HEK293 (cell line): Measurements from ENCODE around the gene TMCC1.

Source experiments
- CTCF ChIA-PET: fragments of 350-600 bp; formaldehyde crosslinking; extraction: SDS; loops from one replicate; lab custom pipeline; 2021; ENCODE audit warnings: antibody characterized with exemption; lab: Yijun Ruan, JAX
- POLR2A ChIA-PET: fragments of 300-600 bp; formaldehyde crosslinking; extraction: SDS; loops from one replicate; lab custom pipeline; 2020; ENCODE audit warnings: antibody characterized with exemption, inconsistent platforms; lab: Yijun Ruan, JAX
- H3K27ac ChIP-seq: fragments of 200-500 bp; sonication (Bioruptor generic); 2 replicates; pipeline ENCODE4 v1.5.1; 2014; ENCODE audit warnings: low read depth, low read length, control low read depth, inconsistent platforms; ENCODE audit errors: extremely low read depth
- H3K36me3 ChIP-seq, 2 experiments: fragments of 200-500 bp in 1 of 2; sonication (Bioruptor generic) in 1 of 2; 1 replicate in 1 of 2; 2 replicates in 1 of 2; pipeline ENCODE4 v1.5.1; 2014 to 2017; ENCODE audit warnings: inconsistent platforms in 2 of 2, low read length in 2 of 2; ENCODE audit not compliant: control insufficient read depth in 2 of 2, insufficient read depth in 1 of 2
- H3K4me1 ChIP-seq: fragments of 200-500 bp; sonication (Bioruptor generic); 2 replicates; pipeline ENCODE4 v1.5.1; 2014; ENCODE audit warnings: mild to moderate bottlenecking, low read length, inconsistent platforms; ENCODE audit not compliant: control insufficient read depth, insufficient read depth
- H3K4me3 ChIP-seq: 2 replicates; pipeline ENCODE4 v1.5.1; 2011; ENCODE audit warnings: low read depth, mild to moderate bottlenecking, control low read depth, low read length, moderate library complexity
- H3K9me3 ChIP-seq: fragments of 200-500 bp; sonication (Bioruptor generic); 2 replicates; pipeline ENCODE4 v1.5.1; 2014; ENCODE audit warnings: low read depth, low read length, inconsistent platforms; ENCODE audit not compliant: control insufficient read depth, insufficient read depth
- BCL11A ChIP-seq: fragments of 450-650 bp; formaldehyde crosslinking; IDR thresholded peaks from 2 replicates; pipeline ENCODE4 v1.5.1; 2016; ENCODE audit warnings: low read depth, missing biosample characterization, missing genetic modification characterization
- HOXA7 ChIP-seq: sonication (generic); formaldehyde crosslinking; IDR thresholded peaks from 2 replicates; pipeline ENCODE4 v1.8.1; 2022; ENCODE audit warnings: missing genetic modification reagents, borderline replicate concordance
- KLF17 ChIP-seq: fragments of 450-650 bp; formaldehyde crosslinking; IDR thresholded peaks from 2 replicates; pipeline ENCODE4 v1.5.1; 2016; ENCODE audit warnings: missing biosample characterization, missing genetic modification characterization
- KLF7 ChIP-seq: fragments of 450-650 bp; formaldehyde crosslinking; IDR thresholded peaks from 2 replicates; pipeline ENCODE4 v1.5.1; 2016; ENCODE audit warnings: missing biosample characterization, missing genetic modification characterization, borderline replicate concordance
- KLF8 ChIP-seq: fragments of 450-650 bp; formaldehyde crosslinking; IDR thresholded peaks from 2 replicates; pipeline ENCODE4 v1.5.1; 2016; ENCODE audit warnings: missing biosample characterization, missing genetic modification characterization
- OSR2 ChIP-seq: fragments of 450-650 bp; formaldehyde crosslinking; IDR thresholded peaks from 2 replicates; pipeline ENCODE4 v1.5.1; 2016; ENCODE audit warnings: missing biosample characterization, missing genetic modification characterization
- ZBTB11 ChIP-seq: fragments of 450-650 bp; formaldehyde crosslinking; conservative IDR thresholded peaks from 2 replicates; pipeline ENCODE4 v1.5.1; 2016; ENCODE audit warnings: low read depth, missing biosample characterization, missing genetic modification characterization
- ZBTB20 ChIP-seq: fragments of 450-650 bp; formaldehyde crosslinking; IDR thresholded peaks from 2 replicates; pipeline ENCODE4 v1.5.1; 2016; ENCODE audit warnings: missing biosample characterization, missing genetic modification characterization
- ZBTB48 ChIP-seq: fragments of 450-650 bp; formaldehyde crosslinking; IDR thresholded peaks from 2 replicates; pipeline ENCODE4 v1.5.1; 2016; ENCODE audit warnings: missing biosample characterization, missing genetic modification characterization
- ZBTB49 ChIP-seq: fragments of 450-650 bp; formaldehyde crosslinking; IDR thresholded peaks from 2 replicates; pipeline ENCODE4 v1.5.1; 2016; ENCODE audit warnings: missing biosample characterization, missing genetic modification characterization, low read depth
- ZNF157 ChIP-seq: fragments of 450-650 bp; formaldehyde crosslinking; IDR thresholded peaks from 2 replicates; pipeline ENCODE4 v1.5.1; 2016; ENCODE audit warnings: missing biosample characterization, missing genetic modification characterization
- ZNF302 ChIP-seq: fragments of 450-650 bp; formaldehyde crosslinking; IDR thresholded peaks from 2 replicates; pipeline ENCODE4 v1.5.1; 2016; ENCODE audit warnings: missing biosample characterization, missing genetic modification characterization, low read depth
- ZNF324 ChIP-seq: fragments of 450-650 bp; formaldehyde crosslinking; IDR thresholded peaks from 2 replicates; pipeline ENCODE4 v1.5.1; 2016; ENCODE audit warnings: missing biosample characterization, missing genetic modification characterization
- ZNF449 ChIP-seq: fragments of 450-650 bp; formaldehyde crosslinking; IDR thresholded peaks from 2 replicates; pipeline ENCODE4 v1.5.1; 2017; ENCODE audit warnings: missing biosample characterization, mild to moderate bottlenecking, missing genetic modification characterization, moderate library complexity
- ZNF677 ChIP-seq: fragments of 450-650 bp; IDR thresholded peaks from 2 replicates; pipeline ENCODE4 v1.5.0; 2018; ENCODE audit warnings: missing biosample characterization, mild to moderate bottlenecking, missing genetic modification characterization, moderate library complexity
- ZNF692 ChIP-seq: fragments of 450-650 bp; formaldehyde crosslinking; IDR thresholded peaks from 2 replicates; pipeline ENCODE4 v1.5.1; 2016; ENCODE audit warnings: missing biosample characterization, missing genetic modification characterization
- ZNF701 ChIP-seq: fragments of 450-650 bp; formaldehyde crosslinking; IDR thresholded peaks from 2 replicates; pipeline ENCODE4 v1.5.1; 2016; ENCODE audit warnings: missing biosample characterization, missing genetic modification characterization
- ZNF704 ChIP-seq: fragments of 450-650 bp; formaldehyde crosslinking; IDR thresholded peaks from 2 replicates; pipeline ENCODE4 v1.5.1; 2016; ENCODE audit warnings: missing biosample characterization, missing genetic modification characterization
- ZNF76 ChIP-seq: fragments of 450-650 bp; formaldehyde crosslinking; IDR thresholded peaks from 2 replicates; pipeline ENCODE4; 2016; ENCODE audit warnings: low read depth, missing biosample characterization, missing genetic modification characterization, borderline replicate concordance
- ZNF791 ChIP-seq: fragments of 450-650 bp; formaldehyde crosslinking; IDR thresholded peaks from 2 replicates; pipeline ENCODE4 v1.5.1; 2016; ENCODE audit warnings: missing biosample characterization, missing genetic modification characterization
- ZSCAN30 ChIP-seq: fragments of 450-650 bp; IDR thresholded peaks from 2 replicates; pipeline ENCODE4 v1.5.1; 2018; ENCODE audit warnings: missing biosample characterization, mild to moderate bottlenecking, missing genetic modification characterization, moderate library complexity

The TMCC1 gene

GRCh38 chr3:129773691-129774663 is 119.5 kb downstream of the TMCC1 start (continued):
- no peak for TF ChIP-seq KLF7 (tag by site-specific recombination)
- TF ChIP-seq, all 188 proteins: peak for 0

GRCh38 chr3:129770604-129771003 is 122.9 kb downstream of the TMCC1 start:
- Histone ChIP-seq H3K27ac (no peak overlapping the region), H3K4me3 (no peak overlapping the region), H3K36me3 (no peaks in the 10 kb centered on the region; a peak in 1 of 3 replicates), H3K9me3 (no peaks in the 10 kb centered on the region), H3K4me1 (no peaks in the 10 kb centered on the region)
- ChIA-PET POLR2A (no interaction called here), CTCF (no interaction called here)
- TF ChIP-seq ZBTB49 (tag by site-specific recombination), result no peak
- no peak for TF ChIP-seq ZBTB48 (tag by site-specific recombination)
- no peak for TF ChIP-seq ZNF701 (tag by site-specific recombination)
- no peak for TF ChIP-seq ZNF324 (tag by site-specific recombination)
- TF ChIP-seq ZNF677 (tag by site-specific recombination), result no peak
- TF ChIP-seq ZNF302 (tag by site-specific recombination), result no peak
- TF ChIP-seq KLF17 (tag by site-specific recombination), result no peak
- TF ChIP-seq BCL11A (tag by site-specific recombination), result no peak
- no peak for TF ChIP-seq ZNF704 (tag by site-specific recombination)
- TF ChIP-seq ZNF449 (tag by site-specific recombination), result no peak
- no peak for TF ChIP-seq ZNF791
- TF ChIP-seq KLF8, result no peak
- TF ChIP-seq ZBTB20 (tag by site-specific recombination), result no peak
- no peak for TF ChIP-seq ZNF157 (tag by site-specific recombination)
- TF ChIP-seq ZNF76 (tag by site-specific recombination), result no peak
- TF ChIP-seq ZNF692 (tag by site-specific recombination), result no peak
- TF ChIP-seq ZBTB11 (tag by site-specific recombination), result no peak
- TF ChIP-seq OSR2 (tag by site-specific recombination), result no peak
- no peak for TF ChIP-seq ZSCAN30 (tag by site-specific recombination)
- TF ChIP-seq HOXA7 (CRISPR knock-in tag), result no peak
